ENCODE measurements around the gene TENM4. TPM values are rescaled to one million over a fixed set of nuclear protein-coding genes. Genes with fewer than 3 reads are reported as not detected.

Gene TENM4
- total RNA-seq, 1 experiment from 2014 or later: 25.0 TPM

- POLR2A ChIA-PET: no interaction called here
- CTCF ChIA-PET: interaction anchor here (0.9 to 4.5 kb wide), 4 partner anchors 42 to 195 kb away, joined by 3 to 24 read pairs (median 4); no protein-coding TSS in a partner anchor
- no peak overlapping the region for H3K27ac Mint-ChIP-seq
- H3K27me3 Mint-ChIP-seq (ENCODE audit: low read depth): no peaks in the 10 kb centered on the region
- no peaks in the 10 kb centered on the region for H3K36me3 Mint-ChIP-seq
- DNase-seq (ENCODE audit: low spot score): no peak
- H3K4me3 Mint-ChIP-seq: no peak overlapping the region
- ATAC-seq: no peak
- no peaks in the 10 kb centered on the region for H3K4me1 Mint-ChIP-seq
- H3K9me3 Mint-ChIP-seq: no peaks in the 10 kb centered on the region
- no peak for TF ChIP-seq CBFB (CRISPR knock-in tag; IDR thresholded peaks at IDR 0.05; ENCODE audit: low read depth)
- TF ChIP-seq NFYB (CRISPR knock-in tag; conservative IDR thresholded peaks at IDR 0.05; ENCODE audit: low read depth): no peak
- no peak for TF ChIP-seq MXD4 (CRISPR knock-in tag; IDR thresholded peaks at IDR 0.05; ENCODE audit: borderline replicate concordance)
- no peak for TF ChIP-seq KAT7 (CRISPR knock-in tag; IDR thresholded peaks at IDR 0.05; ENCODE audit: borderline replicate concordance)
- TF ChIP-seq, protein P1, sequence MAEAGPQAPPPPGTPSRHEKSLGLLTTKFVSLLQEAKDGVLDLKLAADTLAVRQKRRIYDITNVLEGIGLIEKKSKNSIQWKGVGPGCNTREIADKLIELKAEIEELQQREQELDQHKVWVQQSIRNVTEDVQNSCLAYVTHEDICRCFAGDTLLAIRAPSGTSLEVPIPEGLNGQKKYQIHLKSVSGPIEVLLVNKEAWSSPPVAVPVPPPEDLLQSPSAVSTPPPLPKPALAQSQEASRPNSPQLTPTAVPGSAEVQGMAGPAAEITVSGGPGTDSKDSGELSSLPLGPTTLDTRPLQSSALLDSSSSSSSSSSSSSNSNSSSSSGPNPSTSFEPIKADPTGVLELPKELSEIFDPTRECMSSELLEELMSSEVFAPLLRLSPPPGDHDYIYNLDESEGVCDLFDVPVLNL (CRISPR knock-in tag; IDR thresholded peaks at IDR 0.05; ENCODE audit: borderline replicate concordance, low read depth): no peak
- no peak for TF ChIP-seq ZNF219 (CRISPR knock-in tag; IDR thresholded peaks at IDR 0.05; ENCODE audit: borderline replicate concordance)
- TF ChIP-seq IRF2 (CRISPR knock-in tag; IDR thresholded peaks at IDR 0.05; ENCODE audit: borderline replicate concordance, low read depth): no peak
- no peak for TF ChIP-seq ZNF671 (CRISPR knock-in tag; IDR thresholded peaks at IDR 0.05)
These were observed 600.2 kb downstream of the TENM4 start for GRCh38 chr11:78840623-78841022.

- ChIA-PET CTCF (interaction anchor here (0.7 to 4.5 kb wide), 5 partner anchors 42 to 195 kb away, joined by 3 to 24 read pairs (median 4); no protein-coding TSS in a partner anchor), POLR2A (no interaction called here)
- TF ChIP-seq, protein P2, sequence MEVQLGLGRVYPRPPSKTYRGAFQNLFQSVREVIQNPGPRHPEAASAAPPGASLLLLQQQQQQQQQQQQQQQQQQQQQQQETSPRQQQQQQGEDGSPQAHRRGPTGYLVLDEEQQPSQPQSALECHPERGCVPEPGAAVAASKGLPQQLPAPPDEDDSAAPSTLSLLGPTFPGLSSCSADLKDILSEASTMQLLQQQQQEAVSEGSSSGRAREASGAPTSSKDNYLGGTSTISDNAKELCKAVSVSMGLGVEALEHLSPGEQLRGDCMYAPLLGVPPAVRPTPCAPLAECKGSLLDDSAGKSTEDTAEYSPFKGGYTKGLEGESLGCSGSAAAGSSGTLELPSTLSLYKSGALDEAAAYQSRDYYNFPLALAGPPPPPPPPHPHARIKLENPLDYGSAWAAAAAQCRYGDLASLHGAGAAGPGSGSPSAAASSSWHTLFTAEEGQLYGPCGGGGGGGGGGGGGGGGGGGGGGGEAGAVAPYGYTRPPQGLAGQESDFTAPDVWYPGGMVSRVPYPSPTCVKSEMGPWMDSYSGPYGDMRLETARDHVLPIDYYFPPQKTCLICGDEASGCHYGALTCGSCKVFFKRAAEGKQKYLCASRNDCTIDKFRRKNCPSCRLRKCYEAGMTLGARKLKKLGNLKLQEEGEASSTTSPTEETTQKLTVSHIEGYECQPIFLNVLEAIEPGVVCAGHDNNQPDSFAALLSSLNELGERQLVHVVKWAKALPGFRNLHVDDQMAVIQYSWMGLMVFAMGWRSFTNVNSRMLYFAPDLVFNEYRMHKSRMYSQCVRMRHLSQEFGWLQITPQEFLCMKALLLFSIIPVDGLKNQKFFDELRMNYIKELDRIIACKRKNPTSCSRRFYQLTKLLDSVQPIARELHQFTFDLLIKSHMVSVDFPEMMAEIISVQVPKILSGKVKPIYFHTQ (CRISPR knock-in tag; IDR thresholded peaks at IDR 0.05): no peak
- TF ChIP-seq, protein P3, sequence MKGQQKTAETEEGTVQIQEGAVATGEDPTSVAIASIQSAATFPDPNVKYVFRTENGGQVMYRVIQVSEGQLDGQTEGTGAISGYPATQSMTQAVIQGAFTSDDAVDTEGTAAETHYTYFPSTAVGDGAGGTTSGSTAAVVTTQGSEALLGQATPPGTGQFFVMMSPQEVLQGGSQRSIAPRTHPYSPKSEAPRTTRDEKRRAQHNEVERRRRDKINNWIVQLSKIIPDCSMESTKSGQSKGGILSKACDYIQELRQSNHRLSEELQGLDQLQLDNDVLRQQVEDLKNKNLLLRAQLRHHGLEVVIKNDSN (CRISPR knock-in tag; IDR thresholded peaks at IDR 0.05): no peak
- TF ChIP-seq MAX (CRISPR knock-in tag; IDR thresholded peaks at IDR 0.05) (no peak), ZNF423 (CRISPR knock-in tag; IDR thresholded peaks at IDR 0.05) (no peak), ZSCAN18 (CRISPR knock-in tag; IDR thresholded peaks at IDR 0.05) (no peak)
- TF ChIP-seq, protein P4, sequence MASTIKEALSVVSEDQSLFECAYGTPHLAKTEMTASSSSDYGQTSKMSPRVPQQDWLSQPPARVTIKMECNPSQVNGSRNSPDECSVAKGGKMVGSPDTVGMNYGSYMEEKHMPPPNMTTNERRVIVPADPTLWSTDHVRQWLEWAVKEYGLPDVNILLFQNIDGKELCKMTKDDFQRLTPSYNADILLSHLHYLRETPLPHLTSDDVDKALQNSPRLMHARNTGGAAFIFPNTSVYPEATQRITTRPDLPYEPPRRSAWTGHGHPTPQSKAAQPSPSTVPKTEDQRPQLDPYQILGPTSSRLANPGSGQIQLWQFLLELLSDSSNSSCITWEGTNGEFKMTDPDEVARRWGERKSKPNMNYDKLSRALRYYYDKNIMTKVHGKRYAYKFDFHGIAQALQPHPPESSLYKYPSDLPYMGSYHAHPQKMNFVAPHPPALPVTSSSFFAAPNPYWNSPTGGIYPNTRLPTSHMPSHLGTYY (CRISPR knock-in tag; IDR thresholded peaks at IDR 0.05): no peak
- no peaks in the 10 kb centered on the region for H3K9me3 Mint-ChIP-seq
- H3K4me3 Mint-ChIP-seq: no peak overlapping the region
- no peaks in the 10 kb centered on the region for H3K27me3 Mint-ChIP-seq (ENCODE audit: low read depth)
- H3K4me1 Mint-ChIP-seq: no peaks in the 10 kb centered on the region
- no peak for DNase-seq (ENCODE audit: low spot score)
- H3K27ac Mint-ChIP-seq: no peak overlapping the region
- ATAC-seq: no peak
- no peaks in the 10 kb centered on the region for H3K36me3 Mint-ChIP-seq
These were observed 600.6 kb downstream of the TENM4 start for GRCh38 chr11:78840200-78840599.

- CTCF ChIA-PET: interaction anchor here (0.9 to 1.3 kb wide), 4 partner anchors 15 to 123 kb away, joined by 3 to 6 read pairs (median 4); no protein-coding TSS in a partner anchor
- TF ChIP-seq FOXP1 (CRISPR knock-in tag; IDR thresholded peaks at IDR 0.05; ENCODE audit: borderline replicate concordance): no peak
- no peak for TF ChIP-seq JAZF1 (CRISPR knock-in tag; IDR thresholded peaks at IDR 0.05)
- TF ChIP-seq ZNF263 (CRISPR knock-in tag; IDR thresholded peaks at IDR 0.05; ENCODE audit: low read depth): no peak
- no peak for TF ChIP-seq SOX15 (CRISPR knock-in tag; IDR thresholded peaks at IDR 0.05)
- TF ChIP-seq PRRX2 (CRISPR knock-in tag; IDR thresholded peaks at IDR 0.05): no peak
- TF ChIP-seq ZMAT4 (CRISPR knock-in tag; IDR thresholded peaks at IDR 0.05): no peak
- no peak for TF ChIP-seq TP53 (CRISPR knock-in tag; IDR thresholded peaks at IDR 0.05)
- no peak for TF ChIP-seq USF2 (CRISPR knock-in tag; IDR thresholded peaks at IDR 0.05)
- TF ChIP-seq ESRRA (CRISPR knock-in tag; IDR thresholded peaks at IDR 0.05; ENCODE audit: borderline replicate concordance): no peak
- TF ChIP-seq SMAD4 (CRISPR knock-in tag; IDR thresholded peaks at IDR 0.05): no peak
- no peak for TF ChIP-seq FOXJ3 (CRISPR knock-in tag; IDR thresholded peaks at IDR 0.05; ENCODE audit: borderline replicate concordance)
These were observed 602.4 kb downstream of the TENM4 start for GRCh38 chr11:78838417-78838816.

More at GRCh38 chr11:78838417-78838816, 602.4 kb downstream of the TENM4 start:
- no peaks in the 10 kb centered on the region for H3K27me3 Mint-ChIP-seq (ENCODE audit: low read depth)
- POLR2A ChIA-PET: no interaction called here
- no peak overlapping the region for H3K4me3 Mint-ChIP-seq
- ATAC-seq (peak; percentile 94), DNase-seq (ENCODE audit: low spot score) (no peak)
- H3K27ac Mint-ChIP-seq: no peak overlapping the region
- no peaks in the 10 kb centered on the region for H3K9me3 Mint-ChIP-seq
- no peaks in the 10 kb centered on the region for H3K36me3 Mint-ChIP-seq
- H3K4me1 Mint-ChIP-seq: no peaks in the 10 kb centered on the region

All from WTC11 (cell line).